Measurements from ENCODE around the gene SBF2.

- TF ChIP-seq GATA3 (IDR thresholded peaks at IDR 0.05; ENCODE audit: low read depth, low read length) (no peak; the same call in 1 of the 2 replicates), GATA2 (IDR thresholded peaks at IDR 0.05; ENCODE audit: low read depth, low read length) (peak; percentile 63)
Measured at GRCh38 chr11:10319702-10320558, 25.9 kb upstream of the SBF2 start.

Data from SH-SY5Y (cell line).